HK-2 (cell line): ENCODE measurements around the gene ARHGAP26.

Experiments
- DNase-seq: peaks from one replicate; pipeline ENCODE4 v3.0.0-alpha.2; 2018; ENCODE audit not compliant: unreplicated experiment

ARHGAP26 gene

GRCh38 chr5:143140492-143141203 is 370.5 kb downstream of the ARHGAP26 start:
- no peak for DNase-seq

DNA sequence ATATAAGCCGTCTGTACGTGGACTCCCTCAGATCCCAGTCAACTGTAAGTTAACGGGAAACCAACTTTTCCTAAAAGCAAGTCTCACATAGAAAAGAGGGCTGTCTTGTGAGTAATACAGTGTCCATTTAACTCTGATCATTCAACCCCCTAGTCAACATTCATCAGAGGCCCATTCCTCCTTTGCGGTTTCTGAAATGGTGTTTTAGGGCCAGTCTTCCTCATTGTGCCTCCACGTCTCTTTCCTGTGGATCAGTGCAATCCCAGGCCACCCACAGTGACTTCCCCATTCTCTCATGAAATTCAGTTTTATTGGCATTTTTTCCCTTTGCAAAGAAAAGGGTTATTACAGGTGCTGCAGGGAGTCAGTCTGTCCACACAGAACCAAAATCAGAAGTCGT is 371.5 kb downstream of the ARHGAP26 start:
- DNase-seq: no peak

DNA sequence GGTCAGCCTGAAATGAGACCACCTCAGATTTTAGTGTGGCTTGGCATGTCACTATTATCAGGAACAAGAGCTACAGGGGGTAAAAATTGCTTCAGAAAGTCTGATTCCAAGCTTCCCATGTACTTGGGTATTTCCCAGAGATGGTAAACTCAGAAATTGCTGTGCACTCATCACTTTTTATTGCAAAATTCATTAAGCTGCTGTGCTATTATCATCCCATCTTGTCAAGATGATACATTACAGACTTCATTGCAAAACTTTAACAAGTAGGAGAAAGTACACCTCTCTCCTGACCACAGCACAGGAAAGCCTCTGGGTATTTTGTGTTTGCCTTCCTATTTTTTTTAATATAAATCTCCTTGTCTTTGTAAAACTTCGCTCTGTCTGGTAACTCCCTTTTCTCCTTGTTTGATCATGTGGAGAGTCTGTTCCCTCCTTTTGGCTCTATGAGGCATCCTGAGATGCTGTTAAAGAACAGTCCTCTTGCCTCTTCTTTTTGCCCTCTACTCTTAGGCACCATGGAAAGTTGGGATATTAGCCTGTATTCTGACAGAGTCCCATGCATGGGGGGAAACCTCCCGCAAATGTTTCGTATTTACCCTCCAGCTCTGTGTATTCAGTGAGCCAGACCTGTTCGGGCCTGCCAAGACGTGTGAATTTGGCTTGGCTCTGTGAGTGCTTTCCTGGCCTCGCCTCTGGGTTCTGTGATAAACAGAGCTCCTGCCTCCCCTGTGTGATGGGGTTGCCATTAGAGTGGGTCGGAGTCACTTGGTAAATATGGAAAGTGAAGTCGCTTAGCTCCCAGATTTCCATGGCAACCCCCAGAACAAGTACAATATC is 372.6 kb downstream of the ARHGAP26 start:
- no peak for DNase-seq

DNA sequence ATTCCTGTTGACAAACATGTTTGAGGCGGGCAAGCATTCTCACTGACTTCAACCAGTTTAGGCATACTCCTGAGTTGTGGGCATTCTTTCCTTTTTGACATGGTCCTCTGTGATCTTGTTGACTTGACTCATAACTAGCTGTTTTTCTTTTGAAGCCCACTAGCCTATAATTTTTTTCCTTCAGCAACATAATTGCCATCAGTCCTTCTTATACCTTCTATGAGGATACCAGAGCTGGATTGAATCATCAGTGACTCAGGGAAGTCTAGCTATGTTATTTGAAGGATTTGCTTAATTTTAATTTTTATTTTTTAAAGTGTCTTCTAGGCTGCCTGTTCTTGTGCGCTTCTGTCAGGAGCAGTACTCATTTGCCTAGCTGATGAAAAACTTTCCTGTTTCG is 373.8 kb downstream of the ARHGAP26 start:
- DNase-seq: no peak

- DNase-seq: no peak
These were observed 375.3 kb downstream of the ARHGAP26 start for GRCh38 chr5:143145243-143146160.

GRCh38 chr5:143146161-143146560 is 376.0 kb downstream of the ARHGAP26 start:
- DNase-seq: no peak

DNA sequence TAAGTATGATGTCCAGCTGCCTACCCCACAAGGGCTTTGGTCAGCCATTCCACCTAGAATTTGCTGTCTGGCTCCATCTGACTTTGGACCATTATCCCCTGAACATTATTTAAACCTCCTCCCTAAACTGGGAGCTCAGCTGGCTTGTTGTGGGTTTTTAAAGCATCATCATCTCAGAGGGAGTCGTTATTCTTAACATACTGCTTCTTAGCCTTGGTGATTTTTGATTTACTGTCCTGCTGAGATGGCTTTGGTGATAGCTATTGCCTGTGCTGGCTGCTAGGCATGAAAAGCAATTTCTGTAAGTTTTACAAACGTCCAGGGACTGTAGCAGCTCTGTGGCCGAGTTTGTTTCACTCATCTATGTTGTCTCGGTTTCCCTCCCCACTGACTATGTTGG is 377.2 kb downstream of the ARHGAP26 start:
- no peak for DNase-seq

DNA sequence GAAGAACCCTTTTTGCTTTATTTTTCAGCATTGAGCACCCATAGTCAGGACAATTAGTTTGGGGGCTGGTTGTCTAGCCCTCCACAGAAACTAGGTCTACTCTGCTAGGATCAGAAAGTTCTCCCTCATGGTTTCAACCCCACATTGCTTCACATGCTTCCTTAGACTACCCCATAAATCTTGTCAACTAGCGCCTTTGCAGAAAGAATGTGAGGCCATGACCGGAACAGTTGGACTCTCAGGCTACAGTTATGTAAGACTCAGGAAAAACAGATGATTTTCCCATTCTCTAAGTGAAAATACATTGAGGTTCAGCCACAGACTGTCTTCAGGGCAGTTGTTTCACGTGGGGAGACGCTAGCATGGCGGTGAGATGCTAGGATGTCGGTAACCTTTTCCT is 377.7 kb downstream of the ARHGAP26 start:
- DNase-seq: no peak

GRCh38 chr5:143148771-143149170 is 378.6 kb downstream of the ARHGAP26 start:
- no peak for DNase-seq

GRCh38 chr5:143149759-143150158 is 379.6 kb downstream of the ARHGAP26 start:
- DNase-seq: no peak

- DNase-seq: no peak
These were observed 381.0 kb downstream of the ARHGAP26 start for GRCh38 chr5:143151056-143151700.

- no peak for DNase-seq
These were observed 382.3 kb downstream of the ARHGAP26 start for GRCh38 chr5:143152445-143152844.

GRCh38 chr5:143153332-143154119 is 383.3 kb downstream of the ARHGAP26 start:
- DNase-seq: no peak

DNA sequence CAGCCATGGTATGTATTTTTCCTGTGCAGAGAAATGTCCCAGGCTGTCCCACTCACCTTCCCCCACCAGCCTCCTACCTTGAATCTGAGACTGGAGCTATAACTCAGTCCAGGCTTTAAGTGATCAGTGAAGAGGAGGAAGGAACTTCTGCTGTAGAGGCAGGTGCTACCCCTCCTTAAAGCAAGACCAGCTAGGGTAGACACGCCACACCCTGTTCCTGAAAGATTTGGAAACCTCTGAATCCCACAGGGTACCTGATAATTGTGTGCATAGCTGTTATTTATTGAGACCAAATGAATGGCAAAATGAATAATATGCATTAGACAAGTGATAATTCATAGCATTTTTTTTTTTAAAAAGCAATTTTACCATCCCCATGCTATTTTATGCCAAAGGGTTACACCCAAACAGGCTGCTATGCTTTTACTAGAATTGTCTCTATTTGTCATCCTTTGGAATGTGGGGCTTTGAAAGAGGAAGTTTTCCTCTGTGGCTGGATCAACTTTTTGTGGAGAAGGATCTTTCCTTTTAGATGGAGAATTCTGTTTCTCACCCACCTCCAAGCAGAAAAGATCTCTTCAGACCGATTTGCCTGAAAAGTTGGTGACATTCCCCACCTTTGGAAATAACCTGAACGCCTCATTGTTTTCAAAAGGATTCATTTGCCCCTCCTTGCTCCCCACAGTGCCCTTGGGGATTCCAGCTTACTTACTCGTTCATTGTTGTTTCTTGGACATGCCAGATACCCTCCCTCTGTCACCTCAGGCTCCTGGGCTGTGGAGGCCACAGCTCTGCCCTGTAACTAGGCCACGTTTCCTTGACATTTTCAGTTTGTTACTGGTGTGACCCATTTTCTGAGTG is 384.6 kb downstream of the ARHGAP26 start:
- no peak for DNase-seq

DNA sequence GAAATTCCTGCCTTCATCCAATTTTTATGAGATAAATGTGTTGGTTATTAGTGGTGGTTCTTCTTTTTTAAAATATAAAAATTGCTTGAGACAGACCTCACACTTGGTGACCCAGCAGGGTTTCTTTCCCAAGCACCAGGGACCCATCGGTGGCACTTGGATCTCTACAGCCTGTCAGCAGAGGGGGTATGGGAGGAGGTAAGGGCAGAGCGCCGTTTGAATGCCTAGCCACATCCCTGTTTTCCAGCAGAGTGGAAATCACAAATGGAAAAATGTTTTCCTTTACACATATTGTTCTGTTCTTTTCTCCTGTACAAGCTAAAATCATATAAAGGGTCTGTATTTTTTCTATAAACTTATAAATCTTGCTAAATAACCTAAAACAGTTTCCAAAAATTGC is 385.3 kb downstream of the ARHGAP26 start:
- no peak for DNase-seq

DNA sequence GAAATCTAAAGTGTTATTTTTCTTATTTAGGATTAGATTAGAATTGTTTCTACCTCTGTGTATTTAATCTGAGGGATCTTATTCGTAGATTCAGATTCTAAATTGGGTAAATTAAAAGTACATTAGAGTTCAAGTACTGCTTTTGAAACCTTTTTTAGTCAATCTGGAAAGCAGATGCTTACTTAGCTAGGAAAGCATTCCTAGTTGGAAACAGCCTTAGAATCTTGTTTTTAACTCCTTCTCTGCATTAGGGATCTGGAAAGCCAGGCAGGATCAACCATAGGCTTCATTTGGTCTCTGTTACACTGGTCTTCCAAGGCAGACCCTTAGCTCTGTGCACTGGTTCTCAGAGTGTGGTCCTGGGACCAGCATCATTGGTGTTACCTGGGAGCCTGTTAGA is 385.9 kb downstream of the ARHGAP26 start:
- no peak for DNase-seq

DNA sequence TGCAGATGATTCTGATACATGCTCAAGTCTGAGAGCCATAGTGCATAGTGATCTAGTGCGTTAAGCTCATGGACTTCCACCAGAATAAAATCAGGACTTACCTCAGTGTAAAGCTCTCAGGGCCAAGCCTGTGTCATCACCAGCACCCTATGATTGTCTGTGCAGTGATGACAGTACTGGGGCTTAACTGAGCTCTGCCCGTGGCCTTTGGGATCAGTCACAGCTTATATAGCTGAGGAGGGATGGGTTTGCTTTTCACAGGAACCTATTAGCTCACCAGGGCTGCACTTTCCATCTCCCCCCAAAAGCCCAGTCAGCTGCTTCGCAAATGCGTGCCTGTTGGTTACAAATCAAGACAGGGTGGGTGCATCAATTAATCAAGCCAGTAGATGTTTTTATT is 386.4 kb downstream of the ARHGAP26 start:
- no peak for DNase-seq

GRCh38 chr5:143159031-143159430 is 388.9 kb downstream of the ARHGAP26 start:
- no peak for DNase-seq

DNA sequence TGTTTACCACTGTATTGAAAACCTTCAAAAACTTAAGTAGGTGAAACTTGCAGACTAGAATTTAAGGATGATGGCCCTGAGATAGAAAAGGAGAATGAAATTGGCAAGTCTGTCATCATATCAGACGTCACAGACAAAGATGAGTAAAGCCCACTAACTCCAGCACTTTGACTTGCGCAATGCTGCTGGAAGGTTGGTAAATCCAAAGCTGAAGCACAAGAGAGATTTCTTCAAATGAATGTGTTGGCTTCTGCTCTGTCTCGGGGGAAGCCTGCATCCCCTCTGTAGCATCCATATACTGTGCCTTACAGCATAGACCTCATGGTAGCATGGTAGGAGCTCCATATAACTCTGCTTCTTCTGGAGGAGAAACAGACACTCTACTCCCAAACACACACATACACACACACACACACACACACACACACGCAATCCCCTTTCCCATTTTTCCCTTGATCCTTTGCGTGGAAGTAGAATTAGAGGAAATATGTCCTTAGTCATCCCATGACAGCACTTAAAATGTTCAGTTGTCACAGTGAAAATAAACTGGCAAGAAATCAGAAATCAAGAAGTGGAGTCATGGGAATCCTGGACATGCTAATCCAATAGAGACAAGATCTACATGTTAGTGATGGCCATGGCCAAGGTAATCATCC is 391.8 kb downstream of the ARHGAP26 start:
- no peak for DNase-seq
